NB4 (cell line): ENCODE measurements around the gene PTPN9.
"Not testable (repeated sequence)": the region's sequence is repeated elsewhere in the genome, so short reads cannot be mapped to it uniquely, and the experiment has no call there.

ENCODE experiments used
- DNase-seq: peaks from one replicate; pipeline ENCODE4 v3.0.0; 2010; ENCODE audit warnings: low read depth
- H3K4me3 ChIP-seq: one replicate; pipeline ENCODE4 v1.5.1; 2011; ENCODE audit warnings: mild to moderate bottlenecking, low read depth, low read length, moderate library complexity
- CTCF ChIP-seq: IDR thresholded peaks from one replicate; pipeline ENCODE4 v1.5.1; 2012; ENCODE audit warnings: low read depth, low read length
- MAX ChIP-seq: IDR thresholded peaks from 2 replicates; pipeline ENCODE4 v1.6.1; 2011; ENCODE audit warnings: low read depth, low read length
- MYC ChIP-seq: IDR thresholded peaks from 2 replicates; pipeline ENCODE4 v1.6.1; 2011; ENCODE audit warnings: low read depth, low read length
- POLR2A ChIP-seq: IDR thresholded peaks from 2 replicates; pipeline ENCODE4 v1.6.1; 2011; ENCODE audit warnings: mild to moderate bottlenecking; ENCODE audit not compliant: insufficient read length; ENCODE audit errors: extremely low read depth

The PTPN9 gene

GRCh38 chr15:75553659-75554058, 25.5 kb downstream of the PTPN9 start:
- TF ChIP-seq CTCF = no peak
- no peak for TF ChIP-seq POLR2A
- no peak for TF ChIP-seq MYC
- no peak for TF ChIP-seq MAX
- no peak for DNase-seq
- no peak overlapping the region for H3K4me3 ChIP-seq

- peak; percentile 71 for DNase-seq
- H3K4me3 ChIP-seq = no peak overlapping the region
- 0 out of 2 replicates have a peak, but pooled peaks have one; percentile 25 for TF ChIP-seq MYC
- no peak for TF ChIP-seq CTCF
- TF ChIP-seq MAX = no peak
- no peak for TF ChIP-seq POLR2A
These were observed 28.0 kb downstream of the PTPN9 start for GRCh38 chr15:75551091-75551490.

- no peak for TF ChIP-seq POLR2A
- TF ChIP-seq MAX = no peak
- no peak for TF ChIP-seq CTCF
- DNase-seq = no peak
These were observed 34.1 kb downstream of the PTPN9 start for GRCh38 chr15:75545064-75545463.

GRCh38 chr15:75544359-75544758, 34.8 kb downstream of the PTPN9 start:
- DNase-seq = no peak

More at GRCh38 chr15:75545064-75545463, 34.1 kb downstream of the PTPN9 start:
- no peak overlapping the region for H3K4me3 ChIP-seq

GRCh38 chr15:75542949-75543545, 36.1 kb downstream of the PTPN9 start:
- not testable (repeated sequence) for DNase-seq, H3K4me3 ChIP-seq

More at GRCh38 chr15:75544359-75544758, 34.8 kb downstream of the PTPN9 start:
- no peak for TF ChIP-seq MAX
- H3K4me3 ChIP-seq = no peak overlapping the region

GRCh38 chr15:75542386-75542797, 36.7 kb downstream of the PTPN9 start:
- DNase-seq = no peak
- H3K4me3 ChIP-seq = no peak overlapping the region
- TF ChIP-seq POLR2A (no peak), MYC (no peak), CTCF (no peak)

GRCh38 chr15:75538376-75538775, 40.7 kb downstream of the PTPN9 start:
- no peak for DNase-seq
- TF ChIP-seq MAX (no peak), POLR2A (no peak), MYC (no peak), CTCF (no peak)
- H3K4me3 ChIP-seq = no peak overlapping the region
